ENCODE measurements around the gene SYT13. TPM values are rescaled to one million over a fixed set of nuclear protein-coding genes. Genes with fewer than 3 reads are reported as not detected.
A peak's percentile ranks its signal among the peaks of the same experiment; 100 is the strongest.
"Not testable (repeated sequence)": the region's sequence is repeated elsewhere in the genome, so short reads cannot be mapped to it uniquely, and the experiment has no call there.

Gene SYT13
- total RNA-seq, 1 experiment from 2014 or later: not detected

DNA sequence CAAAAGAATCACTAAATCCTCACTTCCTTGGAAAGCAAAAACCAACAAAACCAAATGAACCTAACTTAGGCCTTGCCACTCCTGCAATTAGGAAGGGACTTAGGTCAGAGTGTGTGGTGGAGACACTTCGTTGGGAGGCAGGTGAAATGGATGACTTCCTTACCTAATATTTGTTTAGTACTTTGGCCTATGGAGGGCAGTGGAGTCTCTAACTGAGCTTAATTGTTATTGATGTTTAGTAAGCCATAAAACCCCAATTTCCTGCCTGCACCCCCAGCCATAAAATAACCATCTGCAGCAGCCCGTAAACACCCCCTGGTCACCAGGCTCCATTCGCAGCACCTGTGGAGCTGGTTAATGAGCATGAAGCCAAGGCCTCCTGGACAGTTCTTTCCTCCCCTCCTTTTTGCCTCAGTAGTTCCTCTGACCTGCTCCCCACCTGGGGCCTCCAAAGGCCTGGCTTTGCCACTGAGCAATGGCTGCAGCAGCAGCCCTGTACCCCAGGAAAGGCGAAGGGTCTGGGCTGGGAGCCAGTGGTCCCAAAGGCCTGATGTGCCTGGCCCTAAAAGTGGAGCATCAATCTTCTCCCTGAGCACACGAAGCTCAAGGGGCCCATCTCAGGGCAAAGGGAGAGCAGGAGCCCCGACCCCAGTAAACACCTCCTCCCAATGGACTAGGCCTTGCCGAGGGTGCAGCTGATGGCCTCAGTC, 15.6 kb upstream of the SYT13 start:
- no peak overlapping the region for H3K27ac ChIP-seq
- peak in 1 of 2 experiments; percentile 41 for DNase-seq (ENCODE audit: low read depth in 1 of 2, low spot score in 2 of 2)
- no peak overlapping the region for H3K4me3 ChIP-seq
- no peaks in the 10 kb centered on the region for H3K36me3 ChIP-seq
- 0 out of 2 replicates have a peak, but pooled peaks cover 2% of the 10 kb centered on the region for H3K9me3 ChIP-seq (replicated peaks)
- no peaks in the 10 kb centered on the region for H3K4me1 ChIP-seq (replicated peaks)
- peaks cover 34% of the 10 kb centered on the region for H3K27me3 ChIP-seq (replicated peaks)

DNA sequence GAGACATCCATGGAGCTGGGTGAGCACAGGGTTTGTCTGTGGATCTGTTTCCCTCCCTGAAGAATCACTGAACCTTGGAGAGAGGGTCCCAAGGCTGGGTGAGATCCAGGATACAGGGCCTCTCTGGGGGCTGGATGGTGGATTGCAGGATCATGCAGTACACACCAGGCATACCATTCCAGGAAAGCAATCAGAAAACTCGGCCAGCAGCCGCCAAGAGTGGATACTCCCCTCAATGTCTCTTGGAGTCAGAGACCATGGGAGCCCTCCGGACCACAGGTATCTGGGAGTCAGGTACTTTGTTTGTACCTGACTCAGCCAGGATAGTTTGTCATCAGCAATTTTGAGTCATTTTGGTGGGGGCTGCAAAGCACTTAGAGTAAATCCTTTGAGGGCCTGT, 14.6 kb upstream of the SYT13 start:
- Histone ChIP-seq H3K36me3 (no peaks in the 10 kb centered on the region), H3K27me3 (replicated peaks) (peaks cover 38% of the 10 kb centered on the region), H3K9me3 (replicated peaks) (0 out of 2 replicates have a peak, but pooled peaks cover 2% of the 10 kb centered on the region), H3K4me3 (no peak overlapping the region), H3K27ac (no peak overlapping the region), H3K4me1 (replicated peaks) (no peaks in the 10 kb centered on the region)
- peak in 1 of 2 experiments; percentile 33 for DNase-seq (ENCODE audit: low read depth in 1 of 2, low spot score in 2 of 2)

DNA sequence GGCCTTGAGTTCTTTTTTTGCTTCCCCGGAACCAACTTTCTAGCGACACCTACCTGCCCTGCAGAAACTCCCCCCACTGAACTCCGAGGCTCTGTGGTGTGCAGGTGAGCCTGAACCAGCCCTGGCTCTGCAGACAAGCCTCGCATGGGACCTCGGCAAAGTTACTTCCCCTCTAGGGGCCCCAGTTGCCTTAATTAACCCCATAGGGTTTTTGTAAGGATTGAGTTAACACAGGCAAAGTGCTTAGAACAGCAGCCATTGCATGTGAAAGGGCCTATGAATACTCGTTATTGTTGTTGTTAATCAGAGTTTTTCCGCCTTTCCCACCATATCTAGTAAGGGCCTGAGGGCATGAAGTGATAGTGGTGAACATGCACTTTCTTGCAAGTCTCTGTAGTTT, 12.6 kb upstream of the SYT13 start:
- Histone ChIP-seq H3K9me3 (replicated peaks) (0 out of 2 replicates have a peak, but pooled peaks cover 2% of the 10 kb centered on the region), H3K27me3 (replicated peaks) (peaks cover 32% of the 10 kb centered on the region), H3K4me1 (replicated peaks) (no peaks in the 10 kb centered on the region), H3K27ac (no peak overlapping the region), H3K36me3 (no peaks in the 10 kb centered on the region), H3K4me3 (no peak overlapping the region)
- peak in 1 of 2 experiments; percentile 36 for DNase-seq (ENCODE audit: low read depth in 1 of 2, low spot score in 2 of 2)

DNA sequence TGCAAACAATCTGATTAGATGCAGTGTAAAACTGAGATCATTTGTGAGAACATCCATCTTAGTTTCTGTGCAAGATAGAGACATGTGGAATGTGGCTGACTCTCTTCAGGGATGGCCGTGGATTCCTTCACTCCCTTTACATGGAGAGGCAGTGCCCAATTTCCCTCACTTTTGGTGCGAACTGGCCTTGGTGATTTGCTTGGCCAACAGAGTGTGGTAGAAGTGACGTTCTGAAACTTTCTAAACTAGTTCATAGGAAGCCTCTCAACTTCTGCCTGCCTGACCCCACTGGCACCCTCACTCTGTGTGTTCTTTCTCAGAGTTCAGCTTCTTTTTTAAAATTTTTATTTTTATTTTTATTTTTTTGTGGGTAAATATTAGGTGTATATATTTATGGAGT, 9.9 kb upstream of the SYT13 start:
- H3K36me3 ChIP-seq: no peaks in the 10 kb centered on the region
- H3K4me1 ChIP-seq (replicated peaks): no peaks in the 10 kb centered on the region
- no peak overlapping the region for H3K27ac ChIP-seq
- no peak overlapping the region for H3K4me3 ChIP-seq
- H3K9me3 ChIP-seq (replicated peaks): 0 out of 2 replicates have a peak, but pooled peaks cover 2% of the 10 kb centered on the region
- H3K27me3 ChIP-seq (replicated peaks): peaks cover 46% of the 10 kb centered on the region
- peak in 1 of 2 experiments; percentile 25 for DNase-seq (ENCODE audit: low read depth in 1 of 2, low spot score in 2 of 2)

DNA sequence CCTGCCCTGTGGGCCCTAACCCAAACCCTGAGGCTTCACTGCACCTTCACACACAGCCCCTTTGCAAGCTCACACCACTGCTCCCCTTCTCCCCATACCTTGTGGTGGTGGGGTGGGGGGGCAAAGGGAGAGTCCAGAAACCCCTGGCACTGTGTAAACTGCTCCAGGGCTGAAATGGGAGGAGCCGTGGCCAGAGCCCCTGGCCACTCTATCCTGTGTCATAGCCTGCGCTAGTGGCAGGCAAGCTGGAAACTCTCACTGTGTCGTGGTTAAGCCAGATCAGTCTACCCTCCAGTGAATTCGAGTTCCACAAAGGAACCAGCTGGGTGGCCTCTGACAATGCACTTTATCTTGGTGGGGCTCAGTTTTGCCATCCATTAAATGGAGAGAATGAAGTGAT, 8.4 kb upstream of the SYT13 start:
- H3K4me3 ChIP-seq: no peak overlapping the region
- peaks cover 46% of the 10 kb centered on the region for H3K27me3 ChIP-seq (replicated peaks)
- 0 out of 2 replicates have a peak, but pooled peaks cover 2% of the 10 kb centered on the region for H3K9me3 ChIP-seq (replicated peaks)
- H3K36me3 ChIP-seq: no peaks in the 10 kb centered on the region
- DNase-seq (ENCODE audit: low read depth in 1 of 2, low spot score in 2 of 2): no peak
- H3K27ac ChIP-seq: no peak overlapping the region
- H3K4me1 ChIP-seq (replicated peaks): no peaks in the 10 kb centered on the region

DNA sequence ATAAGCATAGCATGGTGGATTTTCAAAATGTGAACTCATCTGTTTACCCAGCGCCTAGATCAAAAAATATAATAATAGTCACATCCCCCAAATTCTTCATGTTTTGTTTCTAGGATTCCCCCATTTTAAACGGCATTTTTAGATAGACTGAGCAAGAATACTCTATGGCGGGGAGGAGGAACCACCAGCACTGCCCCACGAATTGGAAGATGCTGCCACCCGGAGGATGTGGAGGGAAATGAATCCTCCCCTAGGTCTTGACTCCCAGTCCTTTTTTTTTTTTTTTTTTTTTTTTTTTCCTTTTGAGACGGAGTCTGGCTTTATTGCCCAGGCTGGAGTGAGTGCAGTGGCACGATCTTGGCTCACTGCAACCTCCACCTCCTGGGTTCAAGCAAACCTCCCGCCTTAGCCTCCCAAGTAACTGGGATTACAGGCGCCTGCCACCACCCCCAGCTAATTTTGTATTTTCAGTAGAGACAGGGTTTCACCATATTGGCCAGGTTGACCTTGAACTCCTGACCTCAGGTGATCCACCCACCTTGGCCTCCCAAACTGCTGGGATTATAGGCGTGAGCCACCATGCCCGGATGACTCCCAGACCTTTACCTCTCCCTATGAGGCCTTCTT, 7.5 kb upstream of the SYT13 start:
- peak; percentile 60 to 85 for DNase-seq (ENCODE audit: low read depth in 1 of 2, low spot score in 2 of 2)
- not testable (repeated sequence) for H3K9me3 ChIP-seq (replicated peaks); H3K36me3 ChIP-seq; H3K27ac ChIP-seq; H3K4me3 ChIP-seq; H3K4me1 ChIP-seq (replicated peaks)
- peaks cover 44% of the 10 kb centered on the region for H3K27me3 ChIP-seq (replicated peaks)

DNA sequence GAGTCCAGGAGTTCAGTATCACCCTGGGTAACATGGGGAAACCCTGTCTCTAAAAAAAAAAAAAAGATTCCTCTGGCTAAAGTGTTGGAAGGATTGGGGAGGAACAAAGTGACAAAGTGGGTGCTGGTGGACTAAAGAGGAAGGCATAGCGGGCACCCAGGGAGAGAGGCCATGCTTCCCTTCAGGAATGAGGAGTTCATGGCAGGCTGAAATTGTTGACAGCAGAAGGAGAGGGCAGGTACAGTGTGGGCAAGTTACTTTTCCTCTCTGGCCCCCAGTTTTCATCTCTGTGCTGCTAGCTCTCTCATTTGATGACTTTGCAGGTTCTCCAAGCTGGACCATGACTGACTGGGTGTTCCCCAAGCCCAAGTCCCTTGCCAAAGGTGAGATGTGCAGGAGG, 4.4 kb upstream of the SYT13 start:
- H3K4me1 ChIP-seq (replicated peaks): no peaks in the 10 kb centered on the region
- H3K36me3 ChIP-seq: no peaks in the 10 kb centered on the region
- peaks cover 40% of the 10 kb centered on the region for H3K27me3 ChIP-seq (replicated peaks)

DNA sequence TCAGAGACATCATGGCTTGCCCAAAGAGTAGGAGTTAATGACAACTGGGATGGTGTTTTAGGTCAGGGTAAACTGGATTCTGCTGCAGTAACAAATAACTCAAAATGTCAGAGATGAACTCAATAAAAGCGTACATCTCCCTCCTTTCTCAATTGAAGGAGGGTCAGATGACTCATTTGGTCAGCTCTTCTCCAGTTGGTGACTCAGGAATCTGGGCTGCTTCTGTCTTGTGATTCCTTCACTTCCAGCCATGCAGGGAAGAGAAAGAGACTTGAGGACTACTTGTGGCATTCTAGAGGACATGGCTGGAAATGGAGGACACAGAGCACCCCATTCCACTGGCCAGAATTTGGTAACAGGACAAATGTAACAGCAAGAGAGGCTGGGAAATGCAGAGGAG, 3.2 kb upstream of the SYT13 start:
- Histone ChIP-seq H3K9me3 (replicated peaks) (no peaks in the 10 kb centered on the region), H3K27me3 (replicated peaks) (peaks cover 46% of the 10 kb centered on the region)

More for the DNA sequence above, 4.4 kb upstream of the SYT13 start:
- Histone ChIP-seq H3K9me3 (replicated peaks) (no peaks in the 10 kb centered on the region), H3K4me3 (no peak overlapping the region), H3K27ac (no peak overlapping the region)
- DNase-seq (ENCODE audit: low read depth in 1 of 2, low spot score in 2 of 2): peak in 1 of 2 experiments; percentile 31

DNA sequence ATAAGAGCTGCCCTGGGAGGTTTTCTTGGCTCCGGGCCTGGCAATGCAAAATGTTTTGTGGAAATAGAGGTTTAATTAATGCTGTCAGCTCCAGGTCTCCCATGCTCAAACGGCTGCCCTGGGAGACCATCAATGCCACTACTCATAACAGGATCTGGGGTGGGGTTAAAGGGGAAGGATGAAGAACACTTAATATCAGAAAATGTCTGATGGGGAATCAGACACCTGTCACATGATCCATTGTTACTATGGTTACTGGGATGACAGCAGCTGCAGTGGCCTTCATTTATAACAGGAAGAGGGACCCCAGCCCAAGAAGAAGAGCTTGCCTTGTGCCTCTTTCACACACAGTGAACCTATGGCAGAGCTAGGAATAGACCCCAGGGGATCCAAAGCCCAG, 2.2 kb upstream of the SYT13 start:
- Histone ChIP-seq H3K4me3 (no peak overlapping the region), H3K27ac (no peak overlapping the region), H3K4me1 (replicated peaks) (no peaks in the 10 kb centered on the region), H3K36me3 (no peaks in the 10 kb centered on the region), H3K27me3 (replicated peaks) (peaks cover 50% of the 10 kb centered on the region), H3K9me3 (replicated peaks) (no peaks in the 10 kb centered on the region)
- DNase-seq (ENCODE audit: low read depth in 1 of 2, low spot score in 2 of 2): peak in 1 of 2 experiments; percentile 30

More for the DNA sequence above, 3.2 kb upstream of the SYT13 start:
- Histone ChIP-seq H3K4me3 (no peak overlapping the region), H3K27ac (no peak overlapping the region), H3K36me3 (no peaks in the 10 kb centered on the region), H3K4me1 (replicated peaks) (no peaks in the 10 kb centered on the region)
- peak in 1 of 2 experiments; percentile 21 for DNase-seq (ENCODE audit: low read depth in 1 of 2, low spot score in 2 of 2)

DNA sequence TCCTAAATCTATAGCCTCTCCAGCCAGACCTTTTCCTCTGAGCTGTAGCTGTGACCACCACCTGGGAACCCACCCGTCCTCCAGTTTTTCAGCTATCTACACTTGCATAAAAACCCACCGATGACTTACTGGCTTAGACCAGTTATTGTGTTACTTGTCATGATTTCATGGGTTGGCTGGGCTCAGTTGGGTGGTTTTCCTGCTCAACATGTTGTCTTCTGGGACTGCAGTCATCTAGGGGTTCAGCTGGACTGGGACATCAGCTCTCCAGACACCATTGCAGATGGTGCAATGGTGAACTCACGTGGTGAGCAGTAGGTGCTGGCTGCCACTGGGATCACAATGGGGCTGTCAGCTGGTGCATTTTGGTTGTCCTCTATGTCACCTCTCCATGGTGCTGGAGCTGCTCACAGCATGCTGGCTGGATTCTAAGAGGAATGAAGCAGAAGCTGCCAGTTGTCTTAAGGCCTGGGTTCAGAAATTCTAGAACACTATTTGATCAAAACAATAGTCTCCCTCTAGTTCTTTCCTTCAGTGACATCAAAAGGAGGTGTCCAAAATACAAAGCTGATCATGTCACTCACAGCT, 1.3 kb upstream of the SYT13 start:
- H3K27ac ChIP-seq: no peak overlapping the region
- no peaks in the 10 kb centered on the region for H3K36me3 ChIP-seq
- H3K4me3 ChIP-seq: no peak overlapping the region
- no peaks in the 10 kb centered on the region for H3K4me1 ChIP-seq (replicated peaks)
- H3K9me3 ChIP-seq (replicated peaks): no peaks in the 10 kb centered on the region
- H3K27me3 ChIP-seq (replicated peaks): peaks cover 46% of the 10 kb centered on the region
- DNase-seq (ENCODE audit: low read depth in 1 of 2, low spot score in 2 of 2): peak in 1 of 2 experiments; percentile 22

DNA sequence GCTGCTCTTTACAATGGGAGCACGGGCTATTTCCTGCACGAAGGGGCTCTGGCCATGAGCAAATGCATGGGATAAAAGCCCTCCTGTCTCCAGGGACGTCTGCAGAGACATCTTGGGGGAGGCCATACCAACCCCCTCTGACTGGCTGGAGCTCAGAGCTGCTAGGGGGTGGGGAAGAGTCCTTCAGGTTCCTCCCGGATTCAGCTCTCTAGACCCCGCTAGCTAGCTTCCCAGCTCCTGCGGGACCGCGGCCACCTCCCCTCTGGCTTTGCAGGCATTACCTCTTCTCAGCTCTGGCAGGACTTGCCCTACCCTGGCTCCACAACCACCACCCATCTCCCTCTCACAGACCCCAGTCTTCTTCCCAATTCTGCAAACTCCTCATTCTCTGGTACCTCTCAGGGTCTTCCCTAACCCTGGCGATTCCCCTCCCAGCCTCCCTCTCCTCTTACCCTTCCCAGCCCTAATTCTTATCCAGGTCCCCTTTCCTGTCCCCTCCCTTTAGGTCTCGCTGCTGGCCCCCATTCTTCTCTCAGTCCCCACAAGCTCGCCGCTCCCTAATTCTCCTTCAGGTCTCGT, 802 bp downstream of the SYT13 start:
- Histone ChIP-seq H3K4me3 (no peak overlapping the region), H3K27me3 (replicated peaks) (peaks cover 45% of the 10 kb centered on the region), H3K9me3 (replicated peaks) (no peaks in the 10 kb centered on the region), H3K36me3 (no peaks in the 10 kb centered on the region), H3K27ac (no peak overlapping the region), H3K4me1 (replicated peaks) (no peaks in the 10 kb centered on the region)
- DNase-seq (ENCODE audit: low read depth in 1 of 2, low spot score in 2 of 2): peak in 1 of 2 experiments; percentile 37

DNA sequence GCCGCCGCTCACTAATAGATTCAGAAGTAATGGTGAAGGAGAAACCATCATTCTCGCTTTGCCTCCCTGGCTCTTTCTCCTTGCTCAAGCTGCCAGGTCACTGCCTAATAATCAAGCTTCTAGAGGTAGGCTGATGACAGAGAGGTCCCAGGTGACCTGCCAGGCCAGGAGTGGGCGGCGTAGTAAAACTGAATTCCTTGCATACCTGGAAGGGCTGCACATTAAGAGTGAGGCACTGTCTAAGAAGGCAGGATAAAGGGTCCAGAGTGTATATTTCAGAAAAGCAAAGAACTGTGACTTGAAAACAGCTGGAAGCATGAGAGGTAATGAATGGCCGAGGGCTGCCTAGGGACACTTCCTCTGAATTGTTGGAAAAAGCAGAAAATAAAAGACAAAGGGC, 4.1 kb downstream of the SYT13 start:
- Histone ChIP-seq H3K27me3 (replicated peaks) (peaks cover 50% of the 10 kb centered on the region), H3K9me3 (replicated peaks) (no peaks in the 10 kb centered on the region; the same call in 1 of the 2 replicates), H3K27ac (no peak overlapping the region), H3K4me3 (no peak overlapping the region), H3K4me1 (replicated peaks) (no peaks in the 10 kb centered on the region), H3K36me3 (no peaks in the 10 kb centered on the region)
- DNase-seq (ENCODE audit: low read depth in 1 of 2, low spot score in 2 of 2): no peak

DNA sequence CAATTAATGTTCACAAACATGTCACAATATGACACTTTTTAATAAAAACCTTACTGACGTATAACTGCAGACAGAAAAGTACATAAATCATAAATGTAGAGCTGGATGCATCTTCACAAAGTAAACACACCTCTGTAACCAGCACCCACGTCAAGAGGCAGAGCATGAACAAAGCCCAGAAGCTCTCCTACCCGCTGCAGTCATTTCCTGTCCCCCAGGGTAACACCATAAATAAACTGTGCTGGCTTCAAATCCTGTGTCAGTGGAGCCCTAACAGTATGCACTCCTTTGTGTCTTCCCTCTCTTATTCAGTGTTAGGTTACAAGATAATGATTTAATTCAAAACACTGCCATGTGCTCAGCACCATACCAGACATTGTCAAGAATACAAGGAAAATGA, 5.7 kb downstream of the SYT13 start:
- Histone ChIP-seq H3K4me1 (replicated peaks) (no peaks in the 10 kb centered on the region), H3K9me3 (replicated peaks) (no peaks in the 10 kb centered on the region; the same call in 1 of the 2 replicates), H3K36me3 (no peaks in the 10 kb centered on the region), H3K27ac (no peak overlapping the region), H3K27me3 (replicated peaks) (peaks cover 35% of the 10 kb centered on the region), H3K4me3 (no peak overlapping the region)
- DNase-seq (ENCODE audit: low read depth in 1 of 2, low spot score in 2 of 2): no peak

DNA sequence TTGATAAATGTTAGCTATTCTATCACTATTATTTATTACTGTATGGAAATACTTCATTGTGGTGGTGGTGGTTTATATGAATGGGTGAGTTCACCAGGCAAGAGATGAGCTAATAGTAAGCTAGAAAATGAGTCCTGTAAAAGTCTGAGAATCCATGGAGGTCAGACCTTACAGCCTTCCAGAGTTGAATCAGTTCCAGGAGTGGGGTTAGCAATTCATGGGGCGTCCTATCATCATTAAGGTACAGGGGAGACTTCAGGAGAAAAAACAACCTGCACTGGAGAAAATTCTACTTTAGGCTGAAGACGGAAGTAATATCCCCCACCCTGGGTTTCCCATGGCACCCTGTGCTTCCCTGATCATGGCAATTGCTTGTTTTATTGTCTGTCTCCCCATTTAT, 6.5 kb downstream of the SYT13 start:
- H3K36me3 ChIP-seq: no peaks in the 10 kb centered on the region
- H3K4me3 ChIP-seq: no peak overlapping the region
- DNase-seq (ENCODE audit: low read depth in 1 of 2, low spot score in 2 of 2): no peak
- H3K4me1 ChIP-seq (replicated peaks): no peaks in the 10 kb centered on the region
- H3K9me3 ChIP-seq (replicated peaks): no peaks in the 10 kb centered on the region; the same call in 1 of the 2 replicates
- no peak overlapping the region for H3K27ac ChIP-seq
- H3K27me3 ChIP-seq (replicated peaks): peaks cover 30% of the 10 kb centered on the region

Measured in SJSA1 (cell line).